Endodermal cell (in vitro differentiated cells): ENCODE data around the gene MTG1. TPM values are rescaled to one million over a fixed set of nuclear protein-coding genes. Genes with fewer than 3 reads are reported as not detected.

Source experiments
- DNase-seq: peaks from one replicate; pipeline ENCODE4 v3.0.0-alpha.2; 2017
- H3K27ac ChIP-seq: 2 replicates; pipeline ENCODE4 v1.5.1; 2013; ENCODE audit warnings: mild to moderate bottlenecking, low read depth, low read length, moderate library complexity
- H3K27me3 ChIP-seq: 2 replicates; pipeline ENCODE4 v1.6.1; 2013; ENCODE audit warnings: mild to moderate bottlenecking, low read length, moderate library complexity; ENCODE audit not compliant: insufficient read depth, control insufficient read depth, poor library complexity, severe bottlenecking
- H3K36me3 ChIP-seq: 2 replicates; pipeline ENCODE4 v1.7.0; 2013; ENCODE audit warnings: mild to moderate bottlenecking, low read length, moderate library complexity; ENCODE audit not compliant: control insufficient read depth, insufficient read depth
- H3K4me1 ChIP-seq: one replicate; pipeline ENCODE4 v1.7.0; 2013; ENCODE audit warnings: low read length; ENCODE audit not compliant: control insufficient read depth, insufficient read depth
- H3K4me3 ChIP-seq: 2 replicates; pipeline ENCODE4 v1.5.1; 2013; ENCODE audit warnings: mild to moderate bottlenecking, low read length, moderate library complexity
- H3K9ac ChIP-seq: 2 replicates; pipeline ENCODE4 v1.6.1; 2013; ENCODE audit warnings: mild to moderate bottlenecking, low read length, moderate library complexity; ENCODE audit not compliant: poor library complexity, severe bottlenecking; ENCODE audit errors: extremely low read depth
- H3K9me3 ChIP-seq: 2 replicates; pipeline ENCODE4 v1.6.1; 2013; ENCODE audit warnings: mild to moderate bottlenecking, low read length, moderate library complexity; ENCODE audit not compliant: control insufficient read depth
- H3K27ac Mint-ChIP-seq: 2 replicates; pipeline ENCODE4 v1.8.0; 2020; ENCODE audit warnings: mixed read lengths
- H3K27me3 Mint-ChIP-seq: 2 replicates; pipeline ENCODE4 v1.8.0; 2021; ENCODE audit warnings: mild to moderate bottlenecking, mixed read lengths; ENCODE audit not compliant: insufficient read depth
- H3K36me3 Mint-ChIP-seq: 2 replicates; pipeline ENCODE4 v1.8.0; 2020; ENCODE audit warnings: low read depth, mixed read lengths
- H3K4me1 Mint-ChIP-seq: 2 replicates; pipeline ENCODE4 v1.8.0; 2020; ENCODE audit warnings: mixed read lengths
- H3K4me3 Mint-ChIP-seq: 2 replicates; pipeline ENCODE4 v1.8.0; 2020; ENCODE audit warnings: mild to moderate bottlenecking, moderate library complexity, mixed read lengths
- H3K9me3 Mint-ChIP-seq: 2 replicates; pipeline ENCODE4 v1.8.0; 2020; ENCODE audit warnings: mild to moderate bottlenecking, mixed read lengths
- WGBS, 2 experiments: methylation state at CpG; one replicate each; pipeline versions ENCODE4 v1.1.5 to v1.1.7; 2013; ENCODE audit warnings: missing lambda C conversion rate in 2 of 2, mixed read lengths in 1 of 2; ENCODE audit not compliant: insufficient coverage in 1 of 2, insufficient read length in 1 of 2; 5-methylcytosine and 5-hydroxymethylcytosine counted together
- total RNA-seq, 2 donors: library from RNA; stranded (reverse); fragmentation: NEBNext Ultra II Directional in 1 of 2; extraction: Animal tissue kit (Norgen Biotek cat#: 25700) in 1 of 2; gene quantifications; 2 replicates in 1 of 2; 3 replicates in 1 of 2; pipeline ENCODE4 v1.2.1, GENCODE V29; 2021
- TF ChIP-seq, protein P1 (sequence below): fragments of 200-600 bp; sonication (generic); conservative IDR thresholded peaks from 2 replicates; pipeline ENCODE4 v1.5.0; 2021; ENCODE audit warnings: antibody characterized with exemption, mild to moderate bottlenecking

Gene MTG1
- total RNA-seq, 2 donors from 2014 or later = 71.3 to 86.0 TPM

DNA sequence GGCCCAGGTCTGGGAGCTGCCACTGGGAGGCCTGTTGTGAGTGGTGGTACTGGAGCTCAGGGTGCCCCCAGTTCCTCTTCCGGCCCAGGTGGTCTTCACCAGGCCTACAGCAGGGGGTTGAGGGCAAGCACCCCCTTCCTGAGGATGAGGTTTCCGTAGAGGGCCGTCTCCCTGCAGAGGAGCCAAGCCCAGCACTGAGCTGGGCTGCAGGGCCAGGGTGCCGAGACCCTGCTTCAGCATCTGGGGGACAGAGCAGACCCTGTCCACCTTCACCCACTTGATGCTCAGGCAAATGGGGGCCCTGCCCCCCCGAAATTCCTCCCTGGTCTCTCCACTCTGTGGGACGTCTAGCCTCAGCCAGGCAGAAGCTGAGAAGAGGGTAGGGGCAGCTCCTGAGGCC, 38.7 kb upstream of the MTG1 start:
- Histone ChIP-seq H3K27me3 (no peaks in the 10 kb centered on the region), H3K4me1 (peaks cover 12% of the 10 kb centered on the region), H3K36me3 (peaks cover 14% of the 10 kb centered on the region), H3K9me3 (no peaks in the 10 kb centered on the region), H3K27ac (no peak overlapping the region), H3K4me3 (no peak overlapping the region), H3K9ac (no peak overlapping the region)
- Mint-ChIP-seq H3K9me3 (no peaks in the 10 kb centered on the region), H3K36me3 (peaks cover 3% of the 10 kb centered on the region), H3K4me3 (no peak overlapping the region), H3K27me3 (peaks cover 3% of the 10 kb centered on the region), H3K4me1 (peaks cover 7% of the 10 kb centered on the region), H3K27ac (no peak overlapping the region)
- 87 to 100% methylated on average over 4 to 6 of the region's 6 CpGs for WGBS, 2 experiments
- no peak for DNase-seq
- TF ChIP-seq, protein P1, sequence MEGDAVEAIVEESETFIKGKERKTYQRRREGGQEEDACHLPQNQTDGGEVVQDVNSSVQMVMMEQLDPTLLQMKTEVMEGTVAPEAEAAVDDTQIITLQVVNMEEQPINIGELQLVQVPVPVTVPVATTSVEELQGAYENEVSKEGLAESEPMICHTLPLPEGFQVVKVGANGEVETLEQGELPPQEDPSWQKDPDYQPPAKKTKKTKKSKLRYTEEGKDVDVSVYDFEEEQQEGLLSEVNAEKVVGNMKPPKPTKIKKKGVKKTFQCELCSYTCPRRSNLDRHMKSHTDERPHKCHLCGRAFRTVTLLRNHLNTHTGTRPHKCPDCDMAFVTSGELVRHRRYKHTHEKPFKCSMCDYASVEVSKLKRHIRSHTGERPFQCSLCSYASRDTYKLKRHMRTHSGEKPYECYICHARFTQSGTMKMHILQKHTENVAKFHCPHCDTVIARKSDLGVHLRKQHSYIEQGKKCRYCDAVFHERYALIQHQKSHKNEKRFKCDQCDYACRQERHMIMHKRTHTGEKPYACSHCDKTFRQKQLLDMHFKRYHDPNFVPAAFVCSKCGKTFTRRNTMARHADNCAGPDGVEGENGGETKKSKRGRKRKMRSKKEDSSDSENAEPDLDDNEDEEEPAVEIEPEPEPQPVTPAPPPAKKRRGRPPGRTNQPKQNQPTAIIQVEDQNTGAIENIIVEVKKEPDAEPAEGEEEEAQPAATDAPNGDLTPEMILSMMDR = no peak

DNA sequence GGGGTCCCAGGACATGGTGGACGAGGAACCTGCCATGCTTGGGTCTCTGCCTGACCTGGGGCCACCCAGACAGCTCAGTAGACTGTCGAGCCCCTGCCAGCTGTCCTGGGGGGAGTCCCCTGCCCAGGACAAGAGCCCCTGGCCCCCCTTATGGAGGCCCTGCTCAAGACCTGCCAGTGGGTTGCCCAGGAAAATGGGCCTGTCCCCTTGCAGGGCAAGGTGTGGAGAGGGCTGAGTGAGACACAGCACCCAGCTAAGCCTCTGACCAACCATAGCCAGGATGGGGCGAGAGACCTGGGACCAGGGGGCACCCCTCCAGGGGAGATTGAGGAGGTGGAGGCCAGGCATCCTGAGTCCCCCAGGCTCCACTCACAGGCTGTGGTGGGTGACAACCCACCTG, 38.0 kb upstream of the MTG1 start:
- Mint-ChIP-seq H3K4me1 (peaks cover 8% of the 10 kb centered on the region), H3K9me3 (no peaks in the 10 kb centered on the region), H3K4me3 (peak overlapping the region; percentile 73), H3K27me3 (peaks cover 4% of the 10 kb centered on the region), H3K27ac (no peak overlapping the region), H3K36me3 (peaks cover 3% of the 10 kb centered on the region)
- WGBS, 2 experiments = 80 to 93% methylated on average over 1 to 3 of the region's 3 CpGs
- H3K36me3 ChIP-seq = peaks cover 14% of the 10 kb centered on the region
- no peak overlapping the region for H3K27ac ChIP-seq
- no peak overlapping the region for H3K9ac ChIP-seq
- DNase-seq = no peak
- peak overlapping the region; percentile 83 for H3K4me3 ChIP-seq
- no peaks in the 10 kb centered on the region for H3K27me3 ChIP-seq
- peaks cover 13% of the 10 kb centered on the region for H3K4me1 ChIP-seq
- no peaks in the 10 kb centered on the region for H3K9me3 ChIP-seq
- TF ChIP-seq, protein P1 = no peak

DNA sequence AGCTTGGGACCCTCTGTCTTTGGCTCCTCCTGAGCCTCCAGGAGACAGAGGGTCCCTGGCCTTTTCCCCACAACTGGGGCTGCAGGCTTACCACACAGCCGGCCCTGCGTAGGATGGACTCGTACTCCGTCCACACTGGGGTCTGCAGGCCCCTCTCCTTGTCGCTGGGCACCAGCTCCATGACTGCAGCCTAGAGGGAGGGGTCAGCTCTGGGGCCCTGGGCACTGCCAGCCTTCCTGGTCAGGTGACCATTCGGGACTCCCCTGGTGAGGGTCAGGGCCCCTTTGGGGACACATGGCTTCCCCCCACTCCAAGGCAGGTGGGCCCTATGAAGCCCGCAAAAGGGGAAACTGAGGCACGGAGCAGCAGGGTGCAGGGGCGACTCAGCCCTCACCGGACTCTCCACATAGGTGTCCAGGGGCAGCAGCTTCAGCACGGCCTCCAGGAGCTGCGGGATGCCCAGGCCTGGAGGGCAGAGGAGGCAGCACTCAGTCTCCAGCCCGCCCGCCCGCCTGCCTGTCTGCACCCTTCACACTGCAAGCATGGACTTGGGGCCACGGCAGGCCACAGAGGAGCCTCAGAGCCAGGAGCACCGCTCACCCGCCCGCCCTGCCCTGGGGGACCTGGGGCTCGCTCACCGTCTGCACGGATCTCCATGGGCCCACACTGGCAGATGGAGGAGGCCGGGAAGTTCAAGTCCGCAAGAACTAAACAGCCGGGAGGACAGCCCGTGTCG, 37.2 kb upstream of the MTG1 start:
- WGBS, 2 experiments = 37 to 44% methylated on average over 13 to 27 of the region's 27 CpGs
- TF ChIP-seq, protein P1 = no peak
- H3K4me3 ChIP-seq = peak overlapping the region; percentile 83
- H3K27me3 ChIP-seq = no peaks in the 10 kb centered on the region
- no peak overlapping the region for H3K27ac ChIP-seq
- Mint-ChIP-seq H3K4me3 (peak overlapping the region; percentile 73), H3K36me3 (peaks cover 7% of the 10 kb centered on the region), H3K27me3 (peaks cover 4% of the 10 kb centered on the region), H3K27ac (no peak overlapping the region), H3K9me3 (no peaks in the 10 kb centered on the region), H3K4me1 (peaks cover 8% of the 10 kb centered on the region)
- H3K36me3 ChIP-seq = peaks cover 14% of the 10 kb centered on the region
- peaks cover 13% of the 10 kb centered on the region for H3K4me1 ChIP-seq
- DNase-seq = no peak
- H3K9ac ChIP-seq = peak overlapping the region; percentile 73
- H3K9me3 ChIP-seq = no peaks in the 10 kb centered on the region
